NCI-H187 (cell line): ENCODE results near the gene CD63.
"Not testable (repeated sequence)": the region's sequence is repeated elsewhere in the genome, so short reads cannot be mapped to it uniquely, and the experiment has no call there.

Experiments
- DNase-seq, 2 experiments: peaks; one replicate each; lab custom pipeline; 2025; lab: John Stamatoyannopoulos, UW

Gene CD63, protein sequence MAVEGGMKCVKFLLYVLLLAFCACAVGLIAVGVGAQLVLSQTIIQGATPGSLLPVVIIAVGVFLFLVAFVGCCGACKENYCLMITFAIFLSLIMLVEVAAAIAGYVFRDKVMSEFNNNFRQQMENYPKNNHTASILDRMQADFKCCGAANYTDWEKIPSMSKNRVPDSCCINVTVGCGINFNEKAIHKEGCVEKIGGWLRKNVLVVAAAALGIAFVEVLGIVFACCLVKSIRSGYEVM

DNA sequence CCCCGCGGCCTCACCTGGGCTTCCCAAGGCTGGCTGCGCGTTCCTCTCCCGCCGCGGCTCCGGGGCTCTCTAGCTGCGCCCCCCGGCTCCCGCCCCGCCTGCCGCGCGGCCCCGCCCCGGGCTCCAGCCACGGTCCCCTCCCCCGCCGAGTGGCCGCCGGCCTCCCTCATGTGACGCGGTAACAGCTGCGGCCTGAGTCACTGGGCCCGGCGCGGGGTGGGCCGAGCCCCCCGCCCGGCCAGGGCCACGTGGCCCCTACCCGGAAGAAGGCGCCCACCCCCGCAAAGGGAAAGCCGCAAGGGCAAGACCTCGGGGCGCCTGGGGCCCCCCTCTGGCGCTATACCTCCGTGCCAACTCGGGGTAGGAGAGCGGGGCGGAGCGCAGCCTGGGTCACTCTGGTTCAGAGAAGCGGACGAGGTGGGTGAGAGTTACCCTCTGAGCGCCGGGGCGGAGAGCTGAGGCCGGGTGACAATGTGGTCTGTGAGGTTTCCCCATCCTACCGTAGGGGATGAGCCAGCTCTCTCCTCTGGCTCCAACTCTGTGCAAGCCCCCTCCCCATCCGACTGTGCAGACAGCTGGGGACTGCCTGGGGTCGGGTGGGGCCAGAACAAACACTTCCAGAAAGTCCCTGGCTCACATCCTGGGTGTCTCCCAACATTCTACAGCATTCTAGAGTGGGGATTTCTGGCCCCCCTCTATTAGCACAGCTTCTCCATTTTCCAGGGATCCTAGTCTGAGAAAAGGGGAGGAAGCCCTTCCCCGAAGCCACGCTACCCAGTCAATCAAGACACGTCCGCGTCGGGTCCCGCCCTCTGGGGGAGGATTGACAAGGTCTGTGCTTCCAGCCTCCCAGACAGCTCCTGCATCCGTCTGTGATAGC lies at the start of gene CD63:
Gene CD63, minus strand, starts transcription at position 71 of the 880 bp plus-strand sequence. CDS start 668 bp downstream, outside the sequence.
- peak; percentile 78 to 79 for DNase-seq

DNA sequence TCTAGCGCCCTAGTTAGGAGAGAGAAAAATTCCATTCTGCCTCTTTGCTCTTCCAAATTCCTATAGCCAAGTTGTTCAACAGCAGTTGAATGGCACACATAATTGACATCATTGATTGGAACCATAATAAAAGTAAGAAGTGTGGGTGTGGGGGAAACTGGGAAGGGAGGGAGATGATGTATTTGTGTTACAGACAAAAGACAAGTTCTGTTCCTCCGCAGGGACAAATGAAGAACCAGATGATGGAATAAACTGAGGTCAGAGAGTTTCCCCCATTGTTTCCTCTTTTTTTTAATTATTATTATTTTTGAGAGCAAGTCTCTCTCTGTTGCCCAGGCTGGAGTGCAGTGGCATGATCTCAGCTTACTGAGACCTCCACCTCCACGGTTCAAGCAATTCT lies 49.0 kb upstream of the CD63 start:
- no peak for DNase-seq

DNA sequence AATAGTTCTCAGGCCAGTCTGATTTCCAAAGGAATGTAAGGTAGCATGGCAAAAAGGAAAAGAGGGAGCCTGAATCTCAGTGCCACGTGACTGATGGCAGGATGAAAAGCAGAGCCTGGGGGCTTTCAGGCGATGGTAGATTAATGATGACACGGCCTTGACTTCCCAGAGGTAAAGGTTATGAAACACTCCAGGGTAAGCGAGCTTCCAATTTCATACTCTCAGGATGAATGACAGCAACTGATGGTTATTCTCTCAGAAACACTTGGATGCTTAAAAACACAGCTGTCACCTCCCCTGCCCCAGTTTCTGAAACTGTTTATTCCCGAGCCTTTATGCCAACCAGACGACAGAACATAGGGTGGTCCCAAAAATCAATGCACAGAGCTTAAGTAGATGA lies 42.9 kb upstream of the CD63 start:
- DNase-seq, result no peak

DNA sequence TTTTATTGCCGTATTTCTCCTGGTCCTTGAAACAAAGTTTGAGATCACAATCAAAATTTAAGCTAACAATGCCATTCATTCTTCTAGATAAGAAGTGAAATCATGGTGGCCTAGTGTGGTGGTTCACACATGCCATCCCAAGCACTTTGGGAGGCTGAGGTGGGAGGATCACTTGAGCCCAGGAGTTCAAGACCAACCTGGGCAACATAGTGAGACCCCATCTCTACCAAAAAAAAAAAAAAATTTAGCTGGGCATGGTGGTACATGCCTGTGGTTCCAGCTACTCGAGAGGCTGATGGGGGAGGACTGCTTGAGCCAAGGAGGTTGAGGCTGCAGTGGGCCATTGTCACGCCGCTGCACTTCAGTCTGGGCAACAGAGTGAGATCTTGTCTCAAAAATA lies 38.3 kb upstream of the CD63 start:
- no peak for DNase-seq

DNA sequence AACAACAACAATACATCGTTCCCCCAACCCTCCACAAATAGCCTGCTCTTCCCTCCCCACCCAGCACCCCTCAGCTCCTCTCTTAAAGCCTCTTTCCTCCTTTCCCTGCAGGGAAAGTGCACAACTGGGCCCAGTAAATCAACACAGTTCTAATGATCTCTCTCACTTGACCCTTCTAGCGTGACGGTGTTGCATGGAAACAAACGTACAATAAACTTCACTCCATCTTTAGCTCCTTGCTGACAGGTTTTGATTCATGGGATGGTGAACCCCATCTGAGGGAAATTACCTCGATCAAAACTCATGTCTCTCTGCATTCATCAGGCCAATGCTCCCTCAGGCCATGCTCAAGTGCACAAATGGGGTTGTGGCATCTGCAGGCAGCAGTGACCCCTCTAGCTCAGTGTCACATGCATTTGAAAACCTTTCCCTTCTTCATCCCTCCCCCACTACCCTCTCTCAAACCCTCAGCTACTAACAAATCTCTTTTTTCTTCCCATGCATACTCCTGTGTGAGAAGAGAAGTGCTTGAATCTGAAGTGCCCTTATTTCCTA lies 37.0 kb upstream of the CD63 start:
- peak; percentile 41 to 62 for DNase-seq

DNA sequence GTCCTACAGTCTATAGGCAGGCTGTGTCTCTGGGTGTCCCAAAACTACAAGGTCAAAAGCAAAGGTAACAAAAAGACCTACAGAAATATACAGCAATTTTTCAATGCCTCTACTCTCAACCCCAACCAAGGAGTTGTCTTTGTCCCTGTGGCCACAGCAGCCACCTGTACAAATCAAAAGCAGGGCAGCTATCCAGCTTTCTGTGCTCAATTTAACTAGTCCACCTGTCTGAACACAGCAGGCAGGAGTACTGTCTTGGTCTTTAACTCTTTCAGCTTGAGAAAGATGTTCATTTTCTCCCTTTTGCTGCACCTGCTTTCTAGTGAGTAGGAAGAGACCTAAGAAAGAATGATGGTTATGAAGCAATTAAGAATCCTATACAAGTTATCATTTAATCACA lies 33.8 kb upstream of the CD63 start:
- no peak for DNase-seq

DNA sequence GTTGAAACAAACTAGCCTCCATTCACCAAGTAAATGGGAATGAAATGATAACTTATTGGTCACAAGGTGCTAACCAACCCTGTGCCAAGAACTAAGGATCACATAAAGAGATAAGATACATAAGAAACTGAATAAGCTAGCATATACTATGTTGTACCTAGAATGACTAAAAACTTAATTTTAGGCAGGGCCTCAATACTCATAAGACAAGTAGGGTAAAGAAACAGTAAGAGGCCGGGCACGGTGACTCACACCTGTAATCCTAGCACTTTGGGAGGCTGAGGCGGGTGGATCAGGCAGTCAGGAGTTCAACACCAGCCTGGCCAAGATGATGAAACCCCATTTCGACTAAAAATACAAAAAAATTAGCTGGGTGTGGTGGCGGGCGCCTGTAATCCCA lies 31.9 kb upstream of the CD63 start:
- no peak for DNase-seq

DNA sequence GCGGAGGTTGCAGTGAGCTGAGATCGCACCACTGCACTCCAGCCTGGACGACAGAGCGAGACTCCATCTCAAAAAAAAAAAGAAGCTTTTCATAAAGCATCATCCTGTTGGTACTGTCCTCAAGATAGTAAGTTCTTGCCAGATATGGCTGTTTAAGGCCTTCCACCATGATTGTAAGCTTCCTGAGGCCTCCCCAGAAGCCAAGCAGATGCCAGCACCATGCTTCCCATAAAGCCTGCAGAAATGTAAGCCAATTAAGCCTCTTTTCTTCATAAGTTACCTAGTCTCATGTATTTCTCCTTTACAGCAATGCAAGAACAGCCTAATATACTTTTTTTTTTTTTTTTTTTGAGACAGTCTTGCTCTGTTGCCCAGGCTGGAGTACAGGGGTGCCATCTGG lies 29.8 kb upstream of the CD63 start:
- DNase-seq, result not testable (repeated sequence)

DNA sequence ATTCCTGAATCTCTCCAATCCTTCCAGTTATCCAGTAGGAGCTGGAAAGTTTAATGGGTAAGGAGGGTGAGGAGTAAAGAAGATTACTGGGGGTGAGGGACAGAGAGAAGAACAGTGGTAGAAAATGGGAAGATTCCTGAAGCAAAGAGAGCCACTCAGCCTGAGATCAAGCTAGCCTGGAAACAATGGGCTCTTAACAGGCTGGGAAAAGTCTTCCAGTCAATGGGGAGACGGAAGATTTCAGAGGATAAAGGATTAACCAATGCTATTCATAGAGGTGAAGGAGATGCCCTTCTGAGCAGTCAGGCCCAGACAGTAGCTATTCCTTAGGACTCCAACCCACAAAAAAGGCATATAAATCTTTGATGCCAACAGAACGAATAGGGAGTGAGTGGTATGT lies 28.9 kb upstream of the CD63 start:
- DNase-seq, result no peak

DNA sequence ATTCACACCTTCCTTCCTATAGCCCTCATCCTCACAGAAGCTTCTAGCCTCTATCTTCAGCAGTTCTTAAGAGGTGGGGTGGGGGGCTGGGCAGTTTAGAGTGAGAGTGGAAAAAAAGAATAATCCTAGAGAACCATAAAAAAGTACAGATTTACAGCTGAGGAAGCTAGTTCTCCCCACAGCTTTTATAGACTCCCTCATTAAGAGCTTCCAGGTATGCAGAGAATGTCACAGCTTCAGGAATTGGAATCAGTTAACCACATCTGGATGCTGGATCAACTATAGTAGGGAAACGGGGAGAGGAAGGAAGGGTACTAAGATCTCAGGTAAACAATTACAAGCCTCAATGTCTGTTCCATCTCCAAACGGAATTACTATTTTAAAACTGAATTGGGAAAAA lies 26.4 kb upstream of the CD63 start:
- DNase-seq, result no peak

DNA sequence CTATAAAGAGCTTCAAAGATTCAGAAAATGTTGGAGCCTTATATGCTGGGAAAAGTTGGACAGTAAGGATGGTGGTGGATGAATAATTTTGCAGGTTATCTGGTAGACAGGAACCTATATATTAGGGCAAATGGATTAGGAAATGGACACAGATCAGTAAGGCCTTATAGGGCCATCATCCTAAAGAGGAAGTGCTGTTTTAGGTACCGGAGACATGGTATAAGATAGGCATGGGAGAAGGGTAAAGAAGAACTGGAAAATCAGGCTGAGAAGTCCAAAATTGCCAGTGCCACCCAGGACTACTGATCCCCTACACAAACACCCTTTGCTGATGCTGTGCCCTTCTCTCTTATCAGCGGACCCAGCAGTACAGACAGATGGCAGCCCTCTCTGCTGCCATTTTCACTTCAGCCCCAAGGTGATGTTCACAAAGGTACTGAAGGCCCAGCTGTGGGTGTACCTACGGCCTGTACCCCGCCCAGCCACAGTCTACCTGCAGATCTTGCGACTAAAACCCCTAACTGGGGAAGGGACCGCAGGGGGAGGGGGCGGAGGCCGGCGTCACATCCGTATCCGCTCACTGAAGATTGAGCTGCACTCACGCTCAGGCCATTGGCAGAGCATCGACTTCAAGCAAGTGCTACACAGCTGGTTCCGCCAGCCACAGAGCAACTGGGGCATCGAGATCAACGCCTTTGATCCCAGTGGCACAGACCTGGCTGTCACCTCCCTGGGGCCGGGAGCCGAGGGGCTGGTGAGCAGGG lies 19.6 kb upstream of the CD63 start:
- no peak for DNase-seq

DNA sequence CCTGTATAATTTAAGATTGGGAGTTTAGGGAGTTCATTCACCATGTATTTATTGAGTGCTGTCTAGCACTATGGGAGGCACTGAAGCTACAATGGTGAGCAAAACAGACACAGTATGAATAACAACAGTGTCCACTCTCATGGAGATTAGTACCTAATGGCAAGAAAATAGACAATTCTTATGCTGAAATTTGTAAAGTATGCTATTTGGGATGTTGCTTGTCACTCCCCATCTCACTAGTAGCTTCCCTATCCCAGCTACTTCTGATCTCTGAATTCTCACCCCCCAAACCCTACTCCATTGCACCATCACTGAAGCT lies 18.1 kb upstream of the CD63 start:
- no peak for DNase-seq

DNA sequence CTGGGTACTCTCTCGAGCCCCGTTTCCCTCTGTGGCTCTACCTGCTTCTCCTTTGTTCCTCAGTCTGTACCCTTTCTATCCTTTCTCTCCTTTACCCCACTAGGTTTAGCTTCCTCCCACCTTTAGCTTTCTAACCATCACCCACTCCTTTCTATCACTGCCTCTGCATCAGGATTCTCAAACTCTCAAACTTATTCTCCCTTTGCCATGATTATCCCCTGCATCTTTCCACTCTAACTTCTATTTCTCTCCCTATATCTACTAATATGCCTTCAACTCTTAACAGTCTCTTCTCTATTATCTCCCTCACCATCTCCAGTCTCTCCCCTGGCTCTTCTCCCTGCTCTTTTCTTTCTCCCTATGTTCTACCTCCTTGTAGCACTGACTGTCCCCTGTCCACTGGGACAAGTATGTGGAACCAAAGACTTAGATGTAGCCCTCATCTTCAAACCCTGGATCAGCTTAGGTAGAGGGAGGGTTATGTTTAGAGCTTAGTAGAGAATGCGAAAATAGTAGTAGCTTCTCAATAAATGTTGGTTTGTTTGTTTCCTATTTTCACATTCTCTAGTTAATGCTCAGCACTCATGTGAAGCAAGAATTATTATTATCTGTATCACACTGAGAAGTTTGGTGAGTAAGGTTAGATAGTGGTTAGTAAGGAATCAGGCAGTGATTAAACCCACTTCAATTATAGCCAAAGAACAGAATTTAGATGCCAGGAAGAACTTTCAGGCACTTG lies 17.5 kb upstream of the CD63 start:
- no peak for DNase-seq

DNA sequence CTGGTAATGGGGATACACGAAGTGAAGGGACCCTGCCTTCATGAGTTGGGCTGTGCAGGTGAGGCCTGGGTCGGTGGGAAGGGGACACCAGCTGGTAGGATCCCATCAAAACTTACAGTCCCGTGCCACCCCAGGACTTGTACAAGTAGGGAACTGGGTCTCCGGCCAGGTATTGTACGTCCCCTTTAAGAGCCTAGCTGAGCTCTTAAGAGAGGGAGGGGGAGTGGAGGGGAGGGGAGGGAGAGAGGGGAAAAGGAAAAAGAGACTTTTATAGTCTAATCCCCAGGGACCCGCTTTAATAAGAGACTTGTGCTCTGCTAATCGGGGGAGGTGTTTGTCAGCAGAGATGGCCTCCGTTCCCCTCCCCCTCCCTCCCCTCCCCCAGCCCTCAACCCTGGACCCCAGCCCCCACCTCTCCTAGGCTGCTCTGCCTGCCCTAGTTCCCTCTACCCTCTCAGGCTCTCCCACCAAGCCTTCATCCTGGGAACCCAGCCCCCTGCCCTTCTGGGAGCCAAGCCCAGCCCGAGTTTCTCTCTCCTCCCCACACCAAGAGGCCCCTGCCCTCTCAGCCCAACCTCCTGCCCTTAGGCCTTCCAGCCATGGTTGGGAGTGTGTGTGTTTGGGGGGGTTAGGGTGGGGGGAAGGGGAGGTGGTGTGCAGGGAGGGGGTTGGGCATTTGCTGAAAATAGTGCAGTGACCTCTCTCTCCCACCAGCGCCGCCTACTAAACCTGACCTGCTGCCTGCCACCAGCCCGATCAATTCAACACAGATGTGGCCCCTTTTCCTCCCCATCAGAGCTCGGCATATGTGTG lies 16.8 kb upstream of the CD63 start:
- DNase-seq, result peak; percentile 37 to 70

DNA sequence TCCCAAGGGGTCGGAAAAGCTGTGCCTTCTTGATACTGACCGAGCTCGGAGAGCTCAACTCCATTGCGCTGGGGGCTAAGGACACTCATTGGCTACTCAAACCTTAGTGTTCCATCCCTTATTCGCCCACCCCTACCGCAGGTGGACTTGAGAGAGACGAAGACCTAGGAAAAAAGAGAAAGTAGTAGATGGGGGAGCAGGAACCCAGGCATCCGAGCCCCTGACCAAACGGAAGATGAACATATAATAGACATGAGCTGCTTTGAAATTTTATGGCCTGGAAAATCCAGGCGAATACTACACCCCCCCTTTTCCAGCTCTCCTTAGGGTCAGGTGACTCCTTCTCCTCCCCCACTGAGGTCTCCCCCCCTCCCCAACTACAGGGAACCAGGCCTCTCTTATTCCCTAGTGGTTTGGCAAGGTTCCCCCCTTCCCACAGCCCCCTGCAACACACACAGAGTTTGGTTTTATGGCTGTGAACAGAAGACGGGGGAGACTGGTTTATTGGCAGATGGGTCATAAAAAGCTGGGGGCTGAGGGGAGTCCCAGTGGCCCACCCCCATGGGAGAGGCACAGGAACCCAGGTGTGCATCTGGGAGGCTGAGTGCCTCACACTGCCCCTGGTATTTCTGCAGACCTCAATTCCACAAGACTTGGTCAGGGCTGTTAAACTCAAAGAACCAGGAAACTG lies 15.7 kb upstream of the CD63 start:
- peak in 1 of 2 experiments; percentile 24 for DNase-seq

DNA sequence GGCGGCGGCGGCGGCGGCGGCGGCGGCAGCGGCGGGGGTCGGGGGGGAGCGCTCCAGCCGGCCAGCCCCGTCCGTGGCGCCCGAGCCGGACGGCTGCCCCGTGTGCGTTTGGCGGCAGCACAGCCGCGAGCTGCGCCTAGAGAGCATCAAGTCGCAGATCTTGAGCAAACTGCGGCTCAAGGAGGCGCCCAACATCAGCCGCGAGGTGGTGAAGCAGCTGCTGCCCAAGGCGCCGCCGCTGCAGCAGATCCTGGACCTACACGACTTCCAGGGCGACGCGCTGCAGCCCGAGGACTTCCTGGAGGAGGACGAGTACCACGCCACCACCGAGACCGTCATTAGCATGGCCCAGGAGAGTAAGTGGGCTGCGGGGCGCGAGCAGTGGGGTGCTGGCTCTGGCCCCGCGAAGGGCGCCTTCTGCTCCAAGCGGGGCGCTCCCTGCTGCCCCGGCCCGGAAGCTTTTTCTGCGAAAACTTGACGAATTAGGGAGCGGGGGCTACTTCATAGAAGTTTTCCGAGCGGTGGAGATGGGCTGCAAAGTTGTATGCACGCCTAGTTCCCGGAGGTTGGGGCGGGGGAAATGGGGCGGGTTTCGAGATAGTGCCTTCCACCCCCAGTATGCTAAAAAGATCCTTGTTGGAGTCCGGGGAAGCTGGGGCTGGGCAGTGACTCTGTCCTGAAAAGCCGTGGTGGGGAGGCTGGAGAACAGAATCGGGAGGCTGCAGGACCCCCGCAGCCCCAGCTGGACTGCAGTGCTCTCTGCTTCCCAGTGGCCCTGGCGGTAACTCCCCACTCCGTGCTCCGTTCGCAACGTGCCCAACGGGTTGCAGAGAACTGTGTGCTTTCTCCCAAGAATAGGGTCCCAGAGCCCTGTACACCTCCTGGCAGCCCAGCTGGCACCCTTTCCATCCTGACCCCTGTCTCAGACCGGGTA lies 14.9 kb upstream of the CD63 start:
- DNase-seq, result peak in 1 of 2 experiments; percentile 47

DNA sequence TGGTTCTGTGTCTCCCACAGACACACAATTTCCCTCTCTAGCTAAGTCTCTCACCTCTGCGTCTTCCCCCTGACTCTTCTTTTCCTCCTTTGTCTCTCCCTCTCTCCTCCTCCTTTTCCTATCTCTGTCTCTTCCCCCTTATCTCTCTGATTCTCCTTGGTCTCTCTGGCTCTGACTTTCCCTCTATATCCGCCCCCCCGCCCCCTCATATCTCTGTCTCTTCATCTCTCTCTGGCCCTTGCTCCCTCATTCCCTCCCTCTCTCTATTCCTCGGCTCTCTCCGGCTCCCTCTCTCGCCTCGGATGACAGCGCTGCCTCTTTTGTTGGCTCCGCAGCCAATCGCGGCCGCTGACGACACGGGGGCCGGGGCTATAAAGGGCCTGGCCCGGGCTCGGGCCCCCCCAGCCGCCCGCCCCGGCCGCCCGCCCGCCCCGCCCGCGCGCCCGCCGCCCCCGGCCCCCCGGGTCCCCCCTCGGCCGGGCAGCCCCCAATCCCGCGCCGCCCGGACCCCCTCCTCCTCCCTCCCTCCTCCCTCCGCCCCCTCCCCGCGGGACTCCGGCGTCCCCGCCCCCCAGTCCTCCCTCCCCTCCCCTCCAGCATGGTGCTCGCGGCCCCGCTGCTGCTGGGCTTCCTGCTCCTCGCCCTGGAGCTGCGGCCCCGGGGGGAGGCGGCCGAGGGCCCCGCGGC lies 14.1 kb upstream of the CD63 start, which contains the start of gene GDF11:
Gene GDF11, plus strand, starts transcription at position 404 of the 687 bp plus-strand sequence. Its CDS starts 195 bp downstream, at position 599.
- DNase-seq, result peak; percentile 72 to 79

DNA sequence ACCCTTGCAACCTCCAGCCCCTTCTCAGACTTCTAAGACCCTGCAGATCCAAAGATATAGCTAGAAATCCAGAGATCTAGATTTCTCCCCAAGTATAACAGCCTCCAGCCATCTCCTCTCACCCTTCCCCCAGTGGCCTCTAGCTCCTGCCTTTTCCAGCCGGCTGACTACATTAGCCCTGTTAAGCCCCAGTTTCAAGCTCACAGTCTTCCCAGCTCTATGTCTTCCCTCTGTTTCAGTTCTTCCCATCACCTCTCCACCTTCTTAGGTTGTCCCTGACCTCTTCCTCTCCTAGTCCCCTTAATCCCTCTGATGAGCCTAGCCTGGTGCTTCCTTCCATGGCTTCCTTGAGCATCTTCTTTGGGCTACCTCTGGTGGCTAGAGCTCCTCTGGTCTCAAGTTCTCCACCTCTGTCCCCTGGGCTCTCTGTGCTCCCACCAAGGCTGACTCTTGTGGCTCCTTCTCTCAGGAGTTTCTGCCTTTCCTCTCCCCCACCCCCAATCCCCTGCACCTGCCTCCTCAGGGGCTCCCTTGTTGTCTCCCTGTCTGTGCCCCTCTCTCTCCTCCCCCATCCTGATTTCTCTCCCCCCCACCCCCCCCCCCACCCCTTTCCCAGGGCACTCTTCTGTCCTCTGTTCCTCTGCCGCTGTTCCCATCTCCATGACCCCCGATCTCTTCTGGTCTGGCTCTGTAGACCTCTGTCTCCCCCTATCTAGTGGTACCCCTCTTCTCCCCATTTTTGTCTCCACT lies 13.3 kb upstream of the CD63 start:
- no peak for DNase-seq
